Neural progenitor cell (in vitro differentiated cells): ENCODE data around the gene DEGS1.

ENCODE experiments used
- EZH2 ChIP-seq: fragments of 200-600 bp; sonication (generic); IDR thresholded peaks from 2 replicates; pipeline ENCODE4 v1.6.1; 2017; ENCODE audit warnings: antibody characterized with exemption, mild to moderate bottlenecking, moderate library complexity
- TF ChIP-seq, protein P1 (sequence below): fragments of 200-600 bp; sonication (generic); IDR thresholded peaks from 2 replicates; pipeline ENCODE4 v1.5.1; 2017; ENCODE audit warnings: antibody characterized with exemption, mild to moderate bottlenecking

GRCh38 chr1:224203243-224204016 lies 20.4 kb downstream of the DEGS1 start:
- TF ChIP-seq, protein P1, sequence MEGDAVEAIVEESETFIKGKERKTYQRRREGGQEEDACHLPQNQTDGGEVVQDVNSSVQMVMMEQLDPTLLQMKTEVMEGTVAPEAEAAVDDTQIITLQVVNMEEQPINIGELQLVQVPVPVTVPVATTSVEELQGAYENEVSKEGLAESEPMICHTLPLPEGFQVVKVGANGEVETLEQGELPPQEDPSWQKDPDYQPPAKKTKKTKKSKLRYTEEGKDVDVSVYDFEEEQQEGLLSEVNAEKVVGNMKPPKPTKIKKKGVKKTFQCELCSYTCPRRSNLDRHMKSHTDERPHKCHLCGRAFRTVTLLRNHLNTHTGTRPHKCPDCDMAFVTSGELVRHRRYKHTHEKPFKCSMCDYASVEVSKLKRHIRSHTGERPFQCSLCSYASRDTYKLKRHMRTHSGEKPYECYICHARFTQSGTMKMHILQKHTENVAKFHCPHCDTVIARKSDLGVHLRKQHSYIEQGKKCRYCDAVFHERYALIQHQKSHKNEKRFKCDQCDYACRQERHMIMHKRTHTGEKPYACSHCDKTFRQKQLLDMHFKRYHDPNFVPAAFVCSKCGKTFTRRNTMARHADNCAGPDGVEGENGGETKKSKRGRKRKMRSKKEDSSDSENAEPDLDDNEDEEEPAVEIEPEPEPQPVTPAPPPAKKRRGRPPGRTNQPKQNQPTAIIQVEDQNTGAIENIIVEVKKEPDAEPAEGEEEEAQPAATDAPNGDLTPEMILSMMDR, result no peak
- no peak for TF ChIP-seq EZH2
